ENCODE results near the gene KLHL29.

KLHL29 gene

DNA sequence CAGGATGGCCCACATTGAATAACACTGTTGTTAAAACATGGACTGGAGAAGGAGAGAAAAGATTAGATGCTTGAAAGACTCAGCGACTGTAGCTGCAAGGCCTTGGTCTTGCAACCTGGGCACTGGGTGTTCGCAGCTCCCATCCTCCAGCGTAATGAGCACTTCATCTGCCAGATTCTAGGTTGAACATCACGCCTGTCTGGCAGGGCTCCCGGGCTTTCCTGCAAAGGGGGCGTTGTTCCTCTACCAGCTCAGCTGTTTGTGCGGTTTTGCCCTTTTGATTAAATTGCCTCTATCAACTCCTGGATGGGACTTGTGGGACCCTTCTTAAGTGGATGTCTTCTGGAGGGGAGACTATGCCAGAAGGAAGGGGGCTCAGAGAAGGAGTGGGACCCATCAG lies 215.4 kb downstream of the KLHL29 start:
- no peak for DNase-seq

DNA sequence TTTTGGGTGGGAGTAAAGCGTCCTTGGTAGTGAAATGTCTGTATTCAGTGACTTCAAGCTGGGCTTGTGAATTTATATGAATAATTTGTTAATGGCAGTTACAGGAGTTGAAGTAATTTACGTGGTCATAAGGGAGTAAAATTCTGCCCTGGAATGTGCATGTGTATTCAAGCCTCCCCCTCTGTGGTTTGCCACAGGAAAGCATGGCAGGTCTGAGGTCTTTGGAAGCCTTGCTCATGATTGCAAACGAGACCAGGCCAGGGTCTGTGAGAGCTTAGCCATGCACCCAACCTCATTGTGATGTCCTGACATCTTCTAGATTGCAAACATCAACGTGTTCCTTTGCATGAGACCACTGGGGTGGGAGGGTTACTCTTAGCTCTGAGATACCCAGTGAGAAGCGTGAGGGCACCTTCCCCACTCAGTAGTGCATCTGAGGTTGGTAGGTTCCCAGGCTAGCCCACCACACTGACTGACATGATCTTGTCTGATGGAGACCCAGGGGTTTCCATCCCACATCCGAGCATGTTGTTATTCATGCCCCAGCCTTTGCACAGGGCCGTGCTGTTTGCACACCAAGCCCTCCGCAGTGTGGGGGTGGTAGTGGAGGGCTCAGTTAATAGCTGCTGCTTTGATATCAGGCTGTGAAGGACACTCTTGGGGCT lies 216.5 kb downstream of the KLHL29 start:
- no peak for DNase-seq

DNA sequence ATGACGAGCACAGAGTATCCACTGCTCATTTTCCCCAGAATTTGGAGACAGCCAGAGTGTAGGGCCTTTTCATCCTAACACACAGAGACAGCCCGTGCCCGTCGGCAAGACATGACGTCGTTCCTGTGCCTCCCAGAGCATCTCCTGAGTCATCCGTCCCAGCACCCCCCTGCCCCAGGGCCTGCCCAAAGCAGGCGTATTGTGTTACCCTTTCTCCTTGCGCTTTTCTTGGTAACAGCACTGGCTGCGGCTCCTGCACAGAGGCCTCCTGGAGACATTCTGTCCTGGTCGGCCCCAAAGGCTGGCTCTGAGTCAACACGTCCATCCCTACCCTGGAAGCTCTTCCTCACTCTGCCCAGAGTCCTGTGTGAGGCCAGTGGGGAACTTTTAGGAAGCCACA lies 217.1 kb downstream of the KLHL29 start:
- DNase-seq, result peak; percentile 77

DNA sequence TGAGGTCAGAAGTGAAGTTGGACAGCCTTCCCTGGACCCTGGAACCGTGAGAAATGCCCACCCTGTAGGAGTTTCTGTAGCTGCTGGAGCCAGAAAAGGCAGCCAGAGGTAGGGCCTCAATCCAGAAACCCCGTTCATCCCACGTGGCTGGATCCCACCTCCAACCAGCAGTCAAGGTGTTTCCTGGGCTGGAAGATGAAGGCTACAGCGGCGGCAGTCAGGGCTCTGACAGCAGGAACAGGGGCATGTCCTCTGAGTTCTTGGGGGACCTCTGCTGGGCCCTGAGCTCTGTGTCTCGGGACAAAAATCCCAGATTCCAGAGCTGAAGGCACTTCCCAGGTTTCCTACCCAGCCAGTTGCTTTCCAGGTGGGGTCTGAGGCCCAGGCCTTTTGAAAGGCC lies 218.2 kb downstream of the KLHL29 start:
- DNase-seq, result no peak

DNA sequence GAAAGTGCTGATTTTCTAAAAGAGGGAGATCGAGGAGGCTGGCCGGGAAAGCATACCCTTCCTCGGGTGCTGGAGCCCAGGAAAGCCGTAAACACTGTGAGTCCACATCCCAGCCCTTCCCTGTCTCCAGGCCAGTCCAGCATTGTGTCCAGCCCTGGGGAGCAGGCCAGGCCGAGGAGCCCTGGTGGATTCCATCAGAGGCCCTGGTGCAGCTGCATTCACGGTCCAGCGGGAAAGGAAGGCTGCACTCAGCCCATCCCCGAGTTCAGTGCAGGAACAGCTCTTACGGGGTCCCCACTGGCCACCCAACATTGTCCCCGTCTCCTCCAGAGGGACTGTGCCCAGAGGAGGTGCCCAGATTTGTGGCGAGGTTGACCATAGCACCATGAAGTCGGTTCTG lies 218.6 kb downstream of the KLHL29 start:
- DNase-seq, result no peak

DNA sequence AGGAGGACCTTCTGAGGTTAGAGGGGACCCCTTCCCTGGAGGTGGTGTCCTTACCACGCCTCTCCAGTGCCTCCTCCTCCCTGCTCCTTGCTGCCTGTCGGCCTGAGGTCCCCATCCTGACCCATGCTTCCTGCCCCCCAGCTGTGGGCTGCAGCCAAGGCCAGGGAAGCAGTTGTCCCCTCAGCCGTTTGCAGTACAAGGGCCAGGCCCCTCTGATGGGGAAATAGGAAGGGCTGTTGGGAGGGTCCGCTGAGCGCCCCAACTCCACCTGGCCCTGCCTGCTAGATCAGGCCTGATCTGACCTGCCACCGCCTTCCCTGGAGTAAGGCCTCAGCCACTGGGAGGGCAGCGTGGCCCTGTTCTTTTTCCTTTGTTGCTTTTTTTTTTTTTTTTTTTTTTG lies 219.8 kb downstream of the KLHL29 start:
- no peak for DNase-seq

DNA sequence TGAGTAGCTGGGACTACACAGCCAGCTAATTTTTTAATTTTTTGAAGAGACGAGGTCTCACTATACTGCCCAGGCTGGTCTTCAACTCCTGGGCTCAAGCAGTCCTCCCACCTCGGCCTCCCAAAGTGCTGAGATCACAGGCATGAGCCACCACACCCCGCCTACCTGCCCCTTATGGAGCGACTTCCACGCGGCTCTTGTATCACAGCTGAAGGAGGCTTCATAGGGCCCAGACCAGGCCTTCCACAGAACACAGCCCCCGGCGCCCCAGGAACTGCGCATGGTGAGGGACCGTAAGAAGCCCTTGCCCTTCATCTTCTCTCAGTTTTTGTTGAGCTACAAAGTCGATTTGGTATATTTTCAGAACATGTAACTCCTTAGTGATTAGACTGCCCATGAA lies 220.3 kb downstream of the KLHL29 start:
- DNase-seq, result no peak

DNA sequence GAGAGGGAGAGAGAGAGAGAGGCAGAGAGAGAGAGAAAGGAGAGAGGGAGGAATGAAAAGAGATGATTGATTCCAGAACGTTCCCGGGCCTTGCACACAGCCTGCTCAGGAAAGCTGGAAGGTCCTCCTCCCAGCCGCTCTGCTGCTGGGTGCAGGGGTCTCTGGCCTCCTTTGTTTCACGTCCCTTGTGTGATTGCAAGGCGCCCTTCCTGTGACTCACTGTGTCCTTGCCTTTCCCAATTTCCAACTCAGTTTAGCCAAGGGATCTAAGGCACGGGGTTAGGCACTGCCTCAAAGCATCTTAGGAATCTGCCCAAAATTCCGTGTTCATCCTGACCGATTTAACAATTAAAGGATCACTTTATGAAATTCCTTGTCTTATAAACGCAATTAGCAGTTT lies 221.2 kb downstream of the KLHL29 start:
- no peak for DNase-seq

DNA sequence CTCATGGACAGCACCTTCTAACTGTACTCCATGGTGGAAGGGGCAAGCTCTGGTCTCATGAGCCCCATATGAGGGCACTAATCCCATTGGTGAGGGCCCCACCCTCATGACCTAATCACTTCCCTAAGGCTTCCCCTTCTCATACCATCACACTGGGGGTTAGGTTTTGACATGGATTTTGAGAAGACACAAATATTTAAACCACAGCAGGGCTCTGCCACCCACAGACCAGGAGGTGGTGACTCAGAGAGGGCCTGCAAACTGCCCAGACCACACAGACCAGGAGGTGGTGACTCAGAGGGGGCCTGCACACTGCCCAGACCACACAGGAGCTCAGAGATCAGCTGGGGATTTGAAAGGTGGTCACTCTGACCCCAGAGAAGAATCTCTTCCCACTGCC lies 222.0 kb downstream of the KLHL29 start:
- peak; percentile 81 for DNase-seq

DNA sequence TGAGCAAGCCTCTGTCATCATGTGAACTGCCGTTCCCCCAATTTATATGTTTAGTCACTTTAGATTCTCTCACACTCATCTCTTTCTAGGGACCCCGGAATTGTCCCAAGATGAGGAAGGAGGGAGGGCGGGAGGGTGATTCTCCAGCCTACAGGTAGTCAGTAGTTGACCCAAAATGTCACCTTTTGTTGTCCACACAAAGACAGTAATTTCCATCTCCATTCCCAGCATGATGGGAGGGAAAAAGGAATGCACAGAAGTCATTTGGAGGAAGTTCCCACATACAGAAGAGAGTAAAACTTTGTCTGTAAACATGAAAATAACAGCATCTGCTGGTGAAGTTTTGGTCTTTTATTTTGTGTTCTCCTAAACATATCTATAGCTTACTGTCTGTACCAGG lies 222.9 kb downstream of the KLHL29 start:
- no peak for DNase-seq

DNA sequence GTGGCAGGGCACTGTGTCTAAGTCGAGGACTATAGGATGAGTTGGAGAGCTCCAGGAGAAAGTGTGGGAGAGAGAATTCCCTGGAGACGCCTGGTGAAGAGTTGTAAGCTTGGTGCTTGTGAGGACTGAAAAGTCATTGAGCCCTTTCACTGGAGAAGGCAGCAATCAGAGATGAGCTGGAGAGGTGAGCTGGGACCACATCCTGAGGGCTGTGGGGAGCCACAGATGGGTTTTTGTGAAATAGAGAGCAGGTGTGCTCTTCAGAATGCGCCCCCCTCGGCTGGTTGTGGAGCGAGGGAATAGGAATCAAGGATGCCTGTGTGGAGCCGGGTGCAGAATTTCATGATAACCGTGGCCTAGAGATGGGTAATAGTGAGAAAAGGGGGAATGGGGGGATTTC lies 224.3 kb downstream of the KLHL29 start:
- no peak for DNase-seq

DNA sequence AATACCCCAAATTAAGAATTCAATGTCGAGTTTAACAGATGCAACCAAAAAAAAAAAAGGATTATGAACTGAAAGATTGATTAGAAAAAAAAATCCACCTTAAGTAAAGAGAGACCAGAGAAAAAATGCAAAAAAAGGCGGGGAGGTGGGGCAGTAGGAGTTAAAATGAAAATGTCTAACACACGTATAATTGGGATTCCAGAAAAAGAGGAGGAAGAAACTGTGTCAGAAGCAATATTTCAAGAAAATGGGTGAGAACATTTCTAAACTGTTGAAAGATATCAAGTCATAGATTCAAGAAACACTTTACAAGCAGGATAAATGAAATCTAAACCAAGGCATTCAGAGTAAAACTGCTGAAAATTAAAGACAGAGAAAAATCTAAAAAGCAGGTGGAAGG lies 226.9 kb downstream of the KLHL29 start:
- DNase-seq, result no peak

DNA sequence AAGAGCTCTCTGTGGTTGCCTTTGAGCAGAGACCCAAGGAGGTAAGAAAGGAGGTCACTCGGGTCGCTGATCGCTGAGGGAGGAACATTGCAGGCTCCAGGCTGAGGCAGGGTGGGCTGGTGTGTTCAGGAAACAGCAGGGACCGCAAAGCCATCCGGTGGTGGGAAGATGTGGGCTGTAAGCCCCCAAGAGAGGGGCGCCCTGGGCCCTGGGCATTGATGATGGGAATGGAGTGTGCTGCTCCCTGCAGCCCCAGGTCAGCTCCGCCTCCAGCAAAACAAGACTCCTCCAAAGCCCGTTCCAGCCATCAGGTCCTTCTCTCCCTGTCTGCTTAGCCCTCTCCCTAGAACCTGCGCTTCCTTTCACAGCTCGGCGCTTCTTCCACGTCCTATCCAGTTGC lies 229.7 kb downstream of the KLHL29 start:
- no peak for DNase-seq

DNA sequence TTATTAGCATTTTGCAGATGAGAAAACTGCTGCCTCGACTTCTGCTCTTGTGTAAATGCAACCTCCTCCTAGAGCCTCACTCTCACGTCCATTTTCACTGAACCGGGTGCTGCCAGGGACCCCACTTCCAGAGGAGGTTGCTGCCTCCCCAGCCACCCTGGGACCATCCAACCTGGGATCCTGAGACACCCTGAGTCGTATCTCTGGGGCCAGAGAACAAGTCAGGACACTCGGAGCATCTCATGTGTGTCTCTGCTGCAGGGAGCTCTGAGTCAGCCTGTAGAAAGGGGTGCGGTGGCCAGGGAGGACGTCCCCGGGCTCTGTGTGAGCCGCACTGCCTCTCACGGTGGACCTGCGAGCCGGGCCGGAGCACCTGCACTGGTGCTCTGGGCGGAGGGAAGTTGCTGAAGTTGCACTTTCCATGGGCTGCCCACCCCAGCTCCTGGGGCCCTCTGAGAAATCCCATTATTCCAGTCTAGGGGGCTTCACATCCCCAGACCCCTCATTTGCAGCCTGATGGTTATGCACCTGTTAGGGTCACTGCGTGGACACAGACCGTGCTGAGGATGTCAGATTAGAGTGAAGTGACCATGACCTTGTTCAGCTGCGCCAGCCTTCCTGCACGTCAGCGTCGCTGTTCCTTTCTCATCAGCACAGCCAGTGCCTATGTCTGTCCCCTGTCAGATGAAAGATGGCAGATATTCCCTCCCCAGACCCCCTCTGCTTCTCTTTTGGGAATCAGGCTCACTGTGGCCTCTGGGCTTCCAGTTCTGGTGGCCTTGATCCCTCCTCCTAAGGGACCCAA lies 230.4 kb downstream of the KLHL29 start:
- no peak for DNase-seq

DNA sequence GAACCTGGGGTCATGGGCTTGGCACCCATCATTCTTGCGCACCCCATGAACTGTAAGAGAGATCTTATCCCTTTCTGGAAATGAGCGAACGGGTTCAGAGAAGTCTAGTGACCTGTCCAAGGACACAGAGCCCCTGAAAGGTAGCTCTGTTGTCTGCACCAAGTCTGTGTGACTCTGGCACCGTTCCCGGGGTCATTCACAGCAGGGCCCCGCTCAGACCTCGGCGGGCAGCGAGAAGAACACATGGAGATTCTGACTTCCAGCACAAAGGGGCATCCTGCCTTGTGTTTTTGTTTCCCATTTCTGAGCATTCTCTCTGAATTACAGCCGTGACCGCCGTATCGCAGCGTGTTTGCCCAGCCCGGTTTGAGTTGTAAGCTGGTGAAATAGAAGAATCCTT lies 231.7 kb downstream of the KLHL29 start:
- DNase-seq, result no peak

DNA sequence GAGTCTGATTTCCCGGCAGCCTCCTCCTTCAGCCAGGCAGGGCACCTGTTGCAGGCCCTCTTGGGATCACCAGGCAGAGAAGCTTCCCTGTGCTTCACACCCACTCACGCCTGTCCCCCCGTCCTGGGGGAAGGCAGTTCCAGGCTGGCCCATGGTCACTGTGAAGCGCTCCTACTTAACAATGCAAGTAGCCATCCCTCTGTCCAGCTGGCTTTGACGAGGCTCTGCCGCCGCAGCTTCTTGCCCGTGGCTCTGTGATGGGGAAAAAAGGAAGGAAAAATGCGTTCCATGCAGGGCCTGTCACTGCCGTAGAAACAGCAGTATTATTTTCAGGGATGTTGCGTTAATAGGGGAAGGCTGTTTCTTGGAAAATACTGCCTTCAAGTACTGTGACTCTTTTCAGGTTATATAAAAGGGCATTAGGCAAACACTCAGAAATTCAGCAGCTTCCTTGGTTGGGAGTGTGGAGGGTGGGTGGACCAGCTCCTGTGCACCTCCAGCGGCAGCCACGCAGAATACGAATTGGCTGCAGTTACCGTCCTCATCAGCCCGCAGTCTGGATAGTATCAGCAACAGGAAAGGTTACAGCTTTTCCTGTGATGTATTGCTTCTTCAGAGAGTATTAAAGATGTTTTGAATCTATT lies 232.3 kb downstream of the KLHL29 start:
- peak; percentile 12 for DNase-seq

DNA sequence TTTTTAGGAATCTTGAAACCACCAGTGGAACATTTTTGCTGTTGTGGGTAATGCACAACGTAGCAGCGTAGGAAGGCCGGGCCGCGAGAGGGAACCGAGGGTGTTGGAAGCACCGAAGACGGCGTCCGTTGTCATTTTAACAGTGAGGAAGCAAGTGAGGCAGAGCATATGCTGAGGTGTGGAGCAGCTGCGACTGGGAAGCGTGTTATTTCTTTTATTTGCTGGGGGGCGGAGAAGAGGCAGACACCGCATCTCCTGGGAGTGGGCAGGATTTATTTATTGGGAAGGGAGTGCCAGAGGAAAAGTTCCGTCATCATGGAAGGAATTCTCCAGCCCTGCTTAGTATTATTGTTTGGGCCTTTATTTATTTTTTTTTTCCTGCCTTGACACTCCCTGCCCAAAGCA lies 232.8 kb downstream of the KLHL29 start:
- no peak for DNase-seq

DNA sequence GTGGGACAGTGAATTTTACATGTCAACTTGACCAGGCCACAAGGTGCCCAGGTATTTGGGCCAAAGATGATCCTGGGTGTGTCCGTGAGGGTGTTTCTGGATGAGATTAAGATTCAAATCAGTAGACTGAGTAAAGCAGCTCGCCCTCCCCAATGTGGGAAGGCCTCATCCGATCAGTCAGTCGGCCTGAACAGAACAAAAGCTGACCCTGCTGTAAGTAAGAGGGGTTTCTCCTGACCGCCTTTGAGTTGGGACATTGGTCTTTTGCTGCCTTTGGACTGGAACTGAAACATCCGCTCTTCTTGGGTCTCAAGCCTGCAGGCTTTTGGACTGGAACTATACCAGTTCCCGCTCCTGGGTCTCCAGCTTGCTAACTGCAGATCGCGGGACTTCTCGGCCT lies 233.3 kb downstream of the KLHL29 start:
- no peak for DNase-seq

DNA sequence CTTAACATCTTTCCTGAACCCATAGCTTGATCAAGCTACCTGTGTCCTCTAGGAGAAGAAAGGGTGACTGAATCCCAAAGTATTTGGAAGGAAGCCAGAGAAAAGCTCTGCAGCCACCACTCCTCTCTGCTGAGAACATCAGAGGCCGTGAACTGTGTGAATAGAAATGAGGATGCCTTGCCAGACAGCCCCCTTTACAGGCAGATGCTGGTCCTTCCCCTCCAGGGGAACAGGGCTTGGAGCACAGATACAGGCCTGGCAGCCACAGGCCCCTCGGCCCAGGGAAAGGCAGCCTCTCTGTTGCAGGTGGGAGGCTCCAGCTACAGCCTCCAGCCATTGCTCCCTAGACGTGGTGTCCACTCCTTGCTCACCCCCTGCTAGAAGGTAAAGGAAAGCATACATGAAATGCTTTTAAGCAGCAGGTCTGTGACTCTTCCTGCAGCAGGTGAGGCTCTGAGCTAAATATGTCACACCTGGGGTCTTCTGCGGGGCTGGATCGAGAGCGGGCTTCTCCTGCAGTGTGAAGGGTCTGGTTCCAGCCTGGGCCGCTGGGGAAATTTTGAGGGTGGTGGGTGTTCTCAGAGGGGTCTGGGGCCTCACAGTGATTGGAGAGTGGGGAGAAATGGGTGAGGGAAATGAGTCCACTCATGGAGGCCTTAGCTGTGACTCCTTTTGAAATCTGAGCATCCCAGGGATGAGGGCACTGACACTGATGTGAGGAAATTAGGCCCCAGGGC lies 234.0 kb downstream of the KLHL29 start:
- no peak for DNase-seq

DNA sequence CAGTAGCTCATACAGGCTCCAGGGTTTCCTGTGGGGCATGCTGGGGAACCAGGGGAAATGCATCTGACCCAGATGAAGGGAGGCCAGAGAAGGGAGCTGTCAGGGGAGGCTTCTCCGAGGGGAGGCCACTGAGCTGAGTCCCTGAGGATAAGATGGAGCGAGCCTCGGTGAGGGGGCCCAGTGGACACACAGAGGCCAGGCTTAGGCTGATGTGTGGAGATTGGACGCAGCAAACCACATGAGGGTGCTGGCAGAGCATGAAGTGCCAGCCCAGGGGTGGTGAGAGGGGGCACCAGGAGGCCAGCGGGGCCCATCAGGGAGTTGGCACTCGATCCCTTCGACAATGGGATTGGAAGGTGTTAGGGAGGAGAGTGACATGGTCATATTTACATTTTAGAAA lies 235.0 kb downstream of the KLHL29 start:
- DNase-seq, result no peak

DNA sequence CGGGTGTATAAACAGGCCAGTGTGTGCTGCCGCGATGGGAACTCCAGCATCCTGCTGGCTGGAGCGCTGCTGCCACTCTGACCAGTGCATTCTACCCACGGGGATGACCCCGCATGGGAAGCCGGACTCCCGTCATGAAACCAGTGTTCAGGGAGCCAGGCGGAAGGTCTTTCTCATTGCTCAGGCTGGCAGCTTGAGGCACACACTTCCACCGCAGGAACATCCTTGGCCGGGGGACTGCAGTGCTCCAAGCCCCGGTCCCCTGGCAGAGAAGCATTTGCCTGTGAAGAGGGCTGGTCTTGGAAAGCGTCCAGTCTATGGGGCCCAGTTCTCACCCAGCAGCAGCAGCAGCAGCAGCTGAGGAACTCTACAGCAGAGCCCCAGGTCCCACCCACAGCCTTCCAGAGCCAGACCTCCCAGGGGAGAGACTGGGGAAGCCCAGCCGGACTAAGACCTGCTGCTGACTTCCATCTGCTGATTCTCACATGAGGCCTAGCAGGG lies 235.9 kb downstream of the KLHL29 start:
- DNase-seq, result no peak

DNA sequence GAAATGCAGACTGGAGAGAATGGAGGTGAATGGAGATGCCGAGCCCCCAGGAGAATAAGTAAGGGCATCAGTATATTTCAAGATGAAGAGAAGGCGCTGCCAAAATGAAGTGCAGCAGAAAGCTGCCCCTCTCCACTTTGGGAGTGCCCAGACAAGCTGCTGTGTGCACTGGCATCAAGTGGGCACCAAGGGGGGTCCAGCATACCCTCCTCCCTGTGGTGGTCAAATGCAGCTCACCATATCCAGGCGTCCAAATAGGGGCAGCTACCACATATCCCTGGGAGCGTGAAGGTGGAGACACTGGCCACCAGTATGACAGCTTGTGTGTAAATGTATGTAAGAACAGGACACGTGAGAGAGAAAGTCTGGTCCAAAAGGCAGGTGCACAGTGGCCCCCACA lies 236.6 kb downstream of the KLHL29 start:
- DNase-seq, result no peak

DNA sequence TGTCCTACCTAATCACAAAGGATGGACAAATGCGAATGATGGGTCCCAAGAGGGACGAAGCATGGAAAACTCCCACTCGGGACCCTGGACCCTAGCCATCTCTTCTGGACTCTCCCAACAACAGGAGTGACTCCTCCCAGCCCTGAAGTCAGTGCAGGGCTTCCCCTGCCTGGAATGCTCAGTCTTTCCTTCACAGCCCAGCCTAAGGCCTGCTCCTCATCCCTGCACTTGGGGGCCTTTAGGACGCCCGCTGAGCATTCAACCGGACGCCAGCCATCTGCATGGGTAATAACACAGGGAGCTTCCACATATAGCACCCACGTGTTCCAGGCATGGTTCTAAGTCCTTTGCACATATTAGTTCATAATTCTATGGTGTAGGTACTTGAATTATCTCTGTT lies 237.5 kb downstream of the KLHL29 start:
- no peak for DNase-seq

All from HCEC 1CT (cell line).